CD4-positive, CD25-positive, alpha-beta regulatory T cell (primary cell): Measurements from ENCODE around the gene TNS2. TPM values are rescaled to one million over a fixed set of nuclear protein-coding genes. Genes with fewer than 3 reads are reported as not detected.

Experiments used
- ATAC-seq, 2 donors: fragments of 150-1000 bp; cut with Tn5 transposase; one replicate each; pipeline ENCODE4 v1.10.0; 2021; ENCODE audit warnings: low read depth in 2 of 2, moderate number of reproducible peaks in 2 of 2, moderate library complexity in 1 of 2
- DNase-seq, 3 donors: peaks; one replicate each; pipeline versions ENCODE4 v3.0.0 to v3.0.0-alpha.2; 2012 to 2022; ENCODE audit warnings: mixed read lengths in 1 of 3
- H3K27ac ChIP-seq: one replicate; pipeline ENCODE4 v1.7.0; 2013; ENCODE audit warnings: mild to moderate bottlenecking, low read length; ENCODE audit not compliant: insufficient read depth, poor library complexity, severe bottlenecking
- H3K27me3 ChIP-seq: one replicate; pipeline ENCODE4 v1.7.0; 2013; ENCODE audit warnings: low read length; ENCODE audit not compliant: control insufficient read depth, insufficient read depth
- H3K36me3 ChIP-seq: one replicate; pipeline ENCODE4 v1.7.0; 2013; ENCODE audit warnings: mild to moderate bottlenecking, low read length, moderate library complexity; ENCODE audit not compliant: control insufficient read depth, insufficient read depth
- H3K4me1 ChIP-seq: 2 replicates; pipeline ENCODE4 v1.7.0; 2013; ENCODE audit warnings: mild to moderate bottlenecking, low read length; ENCODE audit not compliant: insufficient read depth, control insufficient read depth, poor library complexity, severe bottlenecking
- H3K4me3 ChIP-seq: one replicate; pipeline ENCODE4 v1.7.0; 2013; ENCODE audit warnings: low read depth, mild to moderate bottlenecking, low read length, moderate library complexity
- H3K9me3 ChIP-seq, 2 experiments: 1 replicate in 1 of 2; 2 replicates in 1 of 2; pipeline ENCODE4 v1.7.0; 2013; ENCODE audit warnings: low read length in 2 of 2, mild to moderate bottlenecking in 1 of 2, moderate library complexity in 1 of 2; ENCODE audit not compliant: control insufficient read depth in 2 of 2
- H3K27ac Mint-ChIP-seq, 3 donors: one replicate each; pipeline ENCODE4 v1.8.0; 2020 to 2022; ENCODE audit warnings: mild to moderate bottlenecking in 3 of 3, mixed read lengths in 3 of 3, moderate library complexity in 2 of 3
- H3K27me3 Mint-ChIP-seq: one replicate; pipeline ENCODE4 v1.8.0; 2022; ENCODE audit warnings: mild to moderate bottlenecking, mixed read lengths
- H3K36me3 Mint-ChIP-seq: one replicate; pipeline ENCODE4 v1.8.0; 2020; ENCODE audit warnings: mixed read lengths
- H3K4me1 Mint-ChIP-seq, 4 donors: one replicate each; pipeline ENCODE4 v1.8.0; 2020 to 2022; ENCODE audit warnings: mixed read lengths in 4 of 4, mild to moderate bottlenecking in 1 of 4
- H3K4me3 Mint-ChIP-seq, 4 donors: one replicate each; pipeline ENCODE4 v1.8.0; 2020 to 2022; ENCODE audit warnings: mild to moderate bottlenecking in 4 of 4, mixed read lengths in 4 of 4, moderate library complexity in 3 of 4
- H3K9me3 Mint-ChIP-seq, 7 donors: one replicate each; pipeline ENCODE4 v1.8.0; 2020 to 2022; ENCODE audit warnings: mixed read lengths in 7 of 7, mild to moderate bottlenecking in 3 of 7, moderate library complexity in 2 of 7
- polyA plus RNA-seq, 4 donors: library from polyadenylated mRNA; unstranded; fragments of 300-500 nt; fragmentation: Illumina TruSeq; gene quantifications; one replicate each; pipeline ENCODE4 v1.2.3, GENCODE V29; 2021
- total RNA-seq: library from RNA; stranded (reverse); gene quantifications from one replicate; pipeline ENCODE4 v1.2.3, GENCODE V29; 2022

TNS2 gene
- total and polyA plus RNA-seq, 5 donors from 2014 or later: 0.09 to 1.4 TPM; not detected in 3

DNA sequence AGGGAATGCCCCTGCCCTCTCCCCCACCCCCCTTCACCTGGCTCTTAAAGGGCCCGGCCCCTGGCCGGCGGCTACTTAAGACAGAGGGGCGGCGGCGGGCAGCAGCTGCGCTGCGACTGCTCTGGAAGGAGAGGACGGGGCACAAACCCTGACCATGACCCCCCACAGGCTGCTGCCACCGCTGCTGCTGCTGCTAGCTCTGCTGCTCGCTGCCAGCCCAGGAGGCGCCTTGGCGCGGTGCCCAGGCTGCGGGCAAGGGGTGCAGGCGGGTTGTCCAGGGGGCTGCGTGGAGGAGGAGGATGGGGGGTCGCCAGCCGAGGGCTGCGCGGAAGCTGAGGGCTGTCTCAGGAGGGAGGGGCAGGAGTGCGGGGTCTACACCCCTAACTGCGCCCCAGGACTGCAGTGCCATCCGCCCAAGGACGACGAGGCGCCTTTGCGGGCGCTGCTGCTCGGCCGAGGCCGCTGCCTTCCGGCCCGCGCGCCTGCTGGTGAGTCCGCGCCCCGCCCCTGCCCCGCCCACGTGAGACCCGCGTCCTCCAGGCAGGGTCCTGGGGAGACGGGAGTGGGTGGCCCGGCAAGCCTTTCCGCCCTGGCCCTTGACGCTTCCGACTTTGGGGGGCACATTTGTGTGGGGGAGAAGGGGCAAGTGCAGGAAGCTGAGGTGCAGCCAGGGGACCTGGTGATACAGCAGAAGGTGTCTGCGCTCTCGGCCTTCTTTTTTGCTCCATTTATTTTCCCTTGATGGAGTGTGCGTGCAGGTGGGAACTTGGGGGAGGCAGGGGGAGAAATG is 47.9 kb downstream of the TNS2 start, which contains the start of gene IGFBP6:
IGFBP6 (plus strand) TSS at position 104 of the 790 bp plus-strand sequence; CDS start at position 155, 51 bp downstream.
- Histone ChIP-seq H3K9me3 (no peaks in the 10 kb centered on the region), H3K27ac (no peak within 1 kb of the TSS), H3K27me3 (peaks cover 4% of the 10 kb centered on the region), H3K36me3 (no peaks in the 10 kb centered on the region), H3K4me3 (no peak within 1 kb of the TSS), H3K4me1 (peaks cover 30% of the 10 kb centered on the region)
- peaks cover 0 to 4% (median 0%) of the 10 kb centered on the region in 7 donors for H3K9me3 Mint-ChIP-seq
- H3K4me1 Mint-ChIP-seq: peaks cover 0 to 28% (median 21%) of the 10 kb centered on the region in 4 donors
- peak within 1 kb of the TSS in 2 of 3 donors; percentile 56 to 85 for H3K27ac Mint-ChIP-seq
- DNase-seq (peak; percentile 49 to 73 (median 49)), ATAC-seq (peak; percentile 56 to 62)
- peaks cover 25% of the 10 kb centered on the region for H3K27me3 Mint-ChIP-seq
- no peaks in the 10 kb centered on the region for H3K36me3 Mint-ChIP-seq
- H3K4me3 Mint-ChIP-seq: peak within 1 kb of the TSS; percentile 54 to 89 (median 85)

DNA sequence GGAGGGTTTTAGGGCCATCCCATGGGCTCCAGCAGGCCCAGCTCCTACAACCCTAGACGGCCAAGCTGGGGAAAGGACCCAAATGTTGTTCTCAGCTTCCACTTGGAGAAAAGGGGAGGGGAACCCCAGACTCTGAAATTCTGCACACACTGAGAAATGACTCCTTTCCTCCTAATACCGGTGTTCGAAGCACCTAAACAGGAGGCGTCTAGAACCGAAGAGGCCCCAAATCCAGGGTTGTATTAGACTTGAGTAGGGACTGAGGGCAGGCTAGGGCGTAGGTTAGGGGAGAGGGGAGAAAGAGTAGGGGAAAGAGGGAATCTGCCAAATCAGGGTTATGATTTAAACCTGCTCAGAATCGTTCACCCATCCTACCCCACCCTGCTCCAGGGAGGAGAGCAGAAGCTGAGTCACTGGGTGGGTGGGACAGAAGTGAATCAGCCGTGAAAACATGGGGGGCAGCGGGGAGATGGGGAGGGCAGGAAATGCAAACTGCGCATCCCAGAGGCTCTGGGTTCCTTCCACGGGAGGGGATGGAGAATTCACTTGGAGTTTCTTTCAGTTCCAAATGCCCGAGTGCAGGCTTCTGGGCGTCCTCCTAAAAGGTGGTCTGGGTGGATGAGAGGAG is 48.6 kb downstream of the TNS2 start:
- no peak overlapping the region for H3K27ac ChIP-seq
- no peaks in the 10 kb centered on the region for H3K36me3 ChIP-seq
- peaks cover 0 to 34% (median 22%) of the 10 kb centered on the region in 4 donors for H3K4me1 Mint-ChIP-seq
- H3K36me3 Mint-ChIP-seq: no peaks in the 10 kb centered on the region
- peaks cover 25% of the 10 kb centered on the region for H3K27me3 Mint-ChIP-seq
- peaks cover 4% of the 10 kb centered on the region for H3K27me3 ChIP-seq
- H3K27ac Mint-ChIP-seq: peak overlapping the region in 2 of 3 donors; percentile 46 to 56
- H3K4me3 Mint-ChIP-seq: peak overlapping the region; percentile 54 to 89 (median 84)
- DNase-seq (peak in 1 of 3 donors; percentile 13), ATAC-seq (no peak)
- no peaks in the 10 kb centered on the region for H3K9me3 ChIP-seq
- peaks cover 0 to 4% (median 0%) of the 10 kb centered on the region in 7 donors for H3K9me3 Mint-ChIP-seq
- H3K4me1 ChIP-seq: peaks cover 37% of the 10 kb centered on the region
- no peak overlapping the region for H3K4me3 ChIP-seq

DNA sequence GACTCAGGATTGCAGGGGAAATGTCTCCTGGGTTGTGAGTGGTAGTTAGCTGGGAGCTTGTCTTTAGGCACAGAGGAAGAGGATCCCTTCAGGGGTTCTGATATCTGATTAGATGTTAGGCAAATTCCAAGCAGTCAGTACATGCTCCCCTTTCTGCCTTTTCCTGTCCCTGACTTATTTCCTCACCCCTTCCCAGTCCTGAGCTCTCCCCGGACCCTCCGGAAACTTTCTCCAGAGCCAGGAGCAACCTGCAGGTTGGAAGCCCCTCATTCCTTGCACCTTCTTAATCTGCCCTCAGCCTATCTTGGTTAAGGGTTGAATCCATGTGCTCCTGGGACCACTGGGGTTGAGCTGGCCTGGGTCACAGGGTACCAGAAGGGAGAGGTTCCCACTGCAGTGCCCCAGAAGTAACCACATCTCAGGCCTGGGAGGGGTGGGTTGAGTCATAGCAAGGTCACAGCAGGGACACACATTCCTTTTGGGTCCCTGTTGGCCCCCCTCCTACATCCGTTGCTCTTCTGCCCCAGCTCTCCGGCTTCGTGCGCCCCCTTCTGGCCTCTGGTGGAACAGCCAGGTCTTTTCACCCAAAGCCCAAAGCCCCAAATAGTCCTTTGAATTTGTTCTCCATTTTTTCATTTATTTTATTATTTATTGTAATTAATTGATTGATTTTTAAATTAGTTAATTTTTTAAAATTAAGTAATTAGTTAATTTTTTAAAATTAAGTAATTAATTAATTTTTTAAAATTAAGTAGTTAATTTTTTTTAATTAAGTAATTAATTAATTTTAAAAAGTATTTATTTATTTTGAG is 49.4 kb downstream of the TNS2 start:
- Mint-ChIP-seq H3K27me3 (peaks cover 18% of the 10 kb centered on the region), H3K27ac (peak overlapping the region in 1 of 3 donors; percentile 31), H3K9me3 (peaks cover 0 to 4% (median 0%) of the 10 kb centered on the region in 7 donors), H3K4me3 (peak overlapping the region; percentile 47 to 71 (median 59)), H3K36me3 (no peaks in the 10 kb centered on the region), H3K4me1 (peaks cover 0 to 39% (median 22%) of the 10 kb centered on the region in 4 donors)
- Histone ChIP-seq H3K4me3 (no peak overlapping the region), H3K27me3 (peaks cover 4% of the 10 kb centered on the region), H3K36me3 (no peaks in the 10 kb centered on the region), H3K9me3 (no peaks in the 10 kb centered on the region), H3K27ac (no peak overlapping the region), H3K4me1 (peaks cover 43% of the 10 kb centered on the region)
- ATAC-seq (peak; percentile 68 to 77), DNase-seq (peak; percentile 74 to 86 (median 82))

DNA sequence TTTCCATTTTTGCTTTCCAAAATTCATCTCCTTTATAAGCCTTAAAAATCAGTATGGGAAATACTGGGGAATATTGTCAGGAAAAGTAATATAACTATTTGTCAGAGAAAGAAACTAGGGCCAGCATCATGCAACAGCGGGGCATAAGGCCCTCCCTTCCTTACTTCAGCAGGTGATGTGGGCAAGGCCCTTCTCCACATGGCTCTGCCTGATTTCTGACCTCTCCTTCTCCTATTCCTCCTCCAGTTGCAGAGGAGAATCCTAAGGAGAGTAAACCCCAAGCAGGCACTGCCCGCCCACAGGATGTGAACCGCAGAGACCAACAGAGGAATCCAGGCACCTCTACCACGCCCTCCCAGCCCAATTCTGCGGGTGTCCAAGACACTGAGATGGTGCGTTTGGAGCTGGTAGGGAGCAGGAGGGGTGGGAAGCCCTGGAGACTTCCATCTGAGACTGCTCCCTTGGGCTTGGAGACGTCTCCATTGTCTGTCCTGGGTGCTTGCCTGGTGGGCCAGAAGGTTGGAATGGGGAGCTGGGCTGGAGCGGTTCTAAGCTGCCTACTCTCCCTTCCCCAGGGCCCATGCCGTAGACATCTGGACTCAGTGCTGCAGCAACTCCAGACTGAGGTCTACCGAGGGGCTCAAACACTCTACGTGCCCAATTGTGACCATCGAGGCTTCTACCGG is 50.7 kb downstream of the TNS2 start:
- Histone ChIP-seq H3K36me3 (no peaks in the 10 kb centered on the region), H3K4me3 (no peak overlapping the region), H3K27ac (no peak overlapping the region), H3K27me3 (peaks cover 4% of the 10 kb centered on the region), H3K9me3 (no peaks in the 10 kb centered on the region), H3K4me1 (peaks cover 43% of the 10 kb centered on the region)
- H3K4me3 Mint-ChIP-seq: no peak overlapping the region
- H3K4me1 Mint-ChIP-seq: peaks cover 0 to 39% (median 22%) of the 10 kb centered on the region in 4 donors
- H3K36me3 Mint-ChIP-seq: no peaks in the 10 kb centered on the region
- peaks cover 17% of the 10 kb centered on the region for H3K27me3 Mint-ChIP-seq
- no peak for DNase-seq
- H3K9me3 Mint-ChIP-seq: peaks cover 0 to 4% (median 0%) of the 10 kb centered on the region in 7 donors
- ATAC-seq: no peak
- peak overlapping the region in 1 of 3 donors; percentile 14 for H3K27ac Mint-ChIP-seq

DNA sequence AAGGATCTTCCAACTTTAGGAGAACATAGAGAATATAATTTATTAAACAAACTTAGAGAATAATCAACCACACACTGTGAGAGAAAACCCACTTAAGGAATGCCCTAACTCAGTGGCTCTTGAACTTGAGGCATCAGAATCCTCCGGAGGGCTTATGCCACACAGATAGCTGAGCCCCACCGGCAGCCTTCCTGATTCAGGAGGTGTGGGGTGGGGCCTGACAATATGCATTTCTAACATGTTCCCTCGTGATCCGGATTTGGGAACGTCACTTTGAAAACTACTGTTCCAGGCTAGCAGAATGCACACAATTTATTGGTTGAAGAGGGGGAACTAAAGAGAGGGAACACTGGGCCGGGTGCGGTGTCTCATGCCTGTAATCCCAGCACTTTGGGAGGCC is 51.4 kb downstream of the TNS2 start:
- Histone ChIP-seq H3K27me3 (peaks cover under 1% of the 10 kb centered on the region), H3K27ac (no peak overlapping the region), H3K9me3 (no peaks in the 10 kb centered on the region), H3K4me3 (no peak overlapping the region), H3K36me3 (no peaks in the 10 kb centered on the region), H3K4me1 (peaks cover 43% of the 10 kb centered on the region)
- H3K9me3 Mint-ChIP-seq: peaks cover 0 to 4% (median 0%) of the 10 kb centered on the region in 7 donors
- H3K27me3 Mint-ChIP-seq: peaks cover 14% of the 10 kb centered on the region
- ATAC-seq (no peak), DNase-seq (no peak)
- H3K27ac Mint-ChIP-seq: no peak overlapping the region
- peaks cover 0 to 39% (median 20%) of the 10 kb centered on the region in 4 donors for H3K4me1 Mint-ChIP-seq
- no peaks in the 10 kb centered on the region for H3K36me3 Mint-ChIP-seq
- no peak overlapping the region for H3K4me3 Mint-ChIP-seq

DNA sequence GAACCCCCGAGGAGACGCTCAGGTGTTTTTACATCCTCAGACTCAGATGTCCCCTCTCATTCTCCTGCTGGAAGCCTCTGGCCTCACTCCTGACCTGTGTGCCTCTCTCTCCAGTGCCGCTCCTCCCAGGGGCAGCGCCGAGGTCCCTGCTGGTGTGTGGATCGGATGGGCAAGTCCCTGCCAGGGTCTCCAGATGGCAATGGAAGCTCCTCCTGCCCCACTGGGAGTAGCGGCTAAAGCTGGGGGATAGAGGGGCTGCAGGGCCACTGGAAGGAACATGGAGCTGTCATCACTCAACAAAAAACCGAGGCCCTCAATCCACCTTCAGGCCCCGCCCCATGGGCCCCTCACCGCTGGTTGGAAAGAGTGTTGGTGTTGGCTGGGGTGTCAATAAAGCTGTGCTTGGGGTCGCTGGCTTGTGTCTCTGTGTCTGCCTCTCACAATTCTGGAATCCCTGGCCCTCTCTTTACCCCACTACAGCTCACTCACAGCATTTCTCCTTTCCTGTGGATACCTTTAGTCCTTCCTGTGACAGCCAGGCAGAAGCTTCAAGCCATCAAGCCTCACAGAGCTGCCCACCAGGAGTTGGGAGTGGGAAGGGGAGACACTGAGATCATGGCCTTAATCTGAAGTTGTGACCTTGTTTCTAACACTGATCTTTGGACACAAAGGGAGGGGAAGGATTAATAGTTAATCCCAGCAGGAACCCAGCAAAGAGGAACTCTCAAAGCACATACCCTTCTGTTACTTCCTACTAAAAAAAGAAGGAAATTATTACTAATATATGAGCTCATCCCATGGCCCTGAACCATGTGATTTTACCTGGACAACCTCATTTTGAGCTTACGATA is 52.3 kb downstream of the TNS2 start:
- peak overlapping the region in 1 of 3 donors; percentile 68 for H3K27ac Mint-ChIP-seq
- no peaks in the 10 kb centered on the region for H3K27me3 ChIP-seq
- ATAC-seq: no peak
- H3K36me3 ChIP-seq: no peaks in the 10 kb centered on the region
- no peak overlapping the region for H3K4me3 ChIP-seq
- peaks cover 40% of the 10 kb centered on the region for H3K4me1 ChIP-seq
- no peaks in the 10 kb centered on the region for H3K36me3 Mint-ChIP-seq
- H3K4me3 Mint-ChIP-seq: no peak overlapping the region
- H3K27ac ChIP-seq: no peak overlapping the region
- DNase-seq: no peak
- H3K9me3 Mint-ChIP-seq: peaks cover 0 to 2% (median 0%) of the 10 kb centered on the region in 7 donors
- H3K9me3 ChIP-seq: no peaks in the 10 kb centered on the region
- H3K4me1 Mint-ChIP-seq: peaks cover 0 to 34% (median 15%) of the 10 kb centered on the region in 4 donors
- peaks cover 9% of the 10 kb centered on the region for H3K27me3 Mint-ChIP-seq
